B cell (primary cell): ENCODE results near the gene RIC8A. TPM values are rescaled to one million over a fixed set of nuclear protein-coding genes. Genes with fewer than 3 reads are reported as not detected.
A peak's percentile ranks its signal among the peaks of the same experiment; 100 is the strongest.

Source experiments
- ATAC-seq: fragments of 200-7000 bp; cut with Tn5 transposase; one replicate; pipeline ENCODE4 v1.10.0; 2021; ENCODE audit warnings: low read depth, mild to moderate bottlenecking, moderate number of reproducible peaks, moderate library complexity
- CTCF ChIA-PET: fragments of 350-600 bp; sonication (Branson Sonifier 250); formaldehyde crosslinking; loops from one replicate; lab custom pipeline; 2021; ENCODE audit warnings: antibody characterized with exemption, inconsistent platforms; lab: Charles Lee
- POLR2A ChIA-PET: fragments of 350-600 bp; sonication (Branson Sonifier 250); formaldehyde crosslinking; loops from one replicate; lab custom pipeline; 2021; ENCODE audit warnings: antibody characterized with exemption; lab: Charles Lee
- DNase-seq: peaks from one replicate; pipeline ENCODE4 v3.0.0; 2013
- H2AFZ ChIP-seq: 2 replicates; pipeline ENCODE4 v1.6.1; 2012; ENCODE audit warnings: mild to moderate bottlenecking, low read depth, low read length; ENCODE audit not compliant: insufficient read depth, poor library complexity, severe bottlenecking
- H3K27ac ChIP-seq, 2 donors: 1 replicate in 1 of 2; 2 replicates in 1 of 2; pipeline ENCODE4 v1.5.1; 2012 to 2013; ENCODE audit warnings: low read length in 2 of 2, mild to moderate bottlenecking in 2 of 2, moderate library complexity in 1 of 2
- H3K27me3 ChIP-seq, 4 experiments: fragments of 200-600 bp in 1 of 4; sonication (generic) in 1 of 4; replicated peaks in 1 of 4; 1 replicate in 2 of 4; 2 replicates in 2 of 4; pipeline versions ENCODE4 v1.6.1 to v1.7.0; 2013 to 2016; ENCODE audit warnings: low read length in 3 of 4, mild to moderate bottlenecking in 2 of 4, mixed read lengths in 1 of 4, moderate library complexity in 1 of 4; ENCODE audit not compliant: insufficient read depth in 4 of 4, control insufficient read depth in 3 of 4; ENCODE audit errors: control extremely low read depth in 1 of 4
- H3K36me3 ChIP-seq, 2 experiments: replicated peaks in 1 of 2; 1 replicate in 1 of 2; 2 replicates in 1 of 2; pipeline versions ENCODE4 v1.6.1 to v1.7.1; 2013; ENCODE audit warnings: low read length in 1 of 2; ENCODE audit not compliant: insufficient read depth in 2 of 2, control insufficient read depth in 1 of 2; ENCODE audit errors: control extremely low read depth in 1 of 2, extremely low read depth in 1 of 2
- H3K4me1 ChIP-seq, 2 donors: fragments of 200-600 bp in 1 of 2; sonication (generic) in 1 of 2; 1 replicate in 1 of 2; 2 replicates in 1 of 2; pipeline versions ENCODE4 v1.5.1 to v1.6.1; 2013 to 2017; ENCODE audit warnings: low read length in 2 of 2; ENCODE audit not compliant: control insufficient read depth in 2 of 2, insufficient read depth in 2 of 2
- H3K4me2 ChIP-seq: replicated peaks from 2 replicates; pipeline ENCODE3; 2012; ENCODE audit warnings: mild to moderate bottlenecking, low read depth, low read length; ENCODE audit not compliant: poor library complexity, severe bottlenecking
- H3K4me3 ChIP-seq, 5 experiments: fragments of 200-600 bp in 1 of 5; sonication (generic) in 1 of 5; 1 replicate in 3 of 5; 2 replicates in 2 of 5; pipeline versions ENCODE4 v1.5.1 to v1.7.0; 2011 to 2016; ENCODE audit warnings: low read length in 4 of 5, mild to moderate bottlenecking in 4 of 5, low read depth in 2 of 5, control low read depth in 1 of 5, moderate library complexity in 1 of 5; ENCODE audit not compliant: insufficient read depth in 1 of 5; ENCODE audit errors: control extremely low read depth in 1 of 5, extremely low read depth in 1 of 5
- H3K79me2 ChIP-seq: fragments of 200-600 bp; sonication (generic); one replicate; pipeline ENCODE4 v1.6.0; 2016; ENCODE audit warnings: low read length; ENCODE audit not compliant: control insufficient read depth, insufficient read depth
- H3K9ac ChIP-seq: fragments of 200-600 bp; sonication (generic); 2 replicates; pipeline ENCODE4 v1.6.1; 2017; ENCODE audit warnings: mild to moderate bottlenecking, low read length, moderate library complexity
- H3K9me3 ChIP-seq, 3 donors: one replicate each; pipeline versions ENCODE4 v1.6.1 to v1.7.1; 2013; ENCODE audit warnings: low read length in 2 of 3; ENCODE audit not compliant: control insufficient read depth in 2 of 3, insufficient read depth in 1 of 3; ENCODE audit errors: control extremely low read depth in 1 of 3
- H4K20me1 ChIP-seq: 2 replicates; pipeline ENCODE4 v1.6.0; 2012; ENCODE audit warnings: mild to moderate bottlenecking, low read length; ENCODE audit not compliant: insufficient read depth, control insufficient read depth, poor library complexity, severe bottlenecking
- H3K27ac Mint-ChIP-seq: one replicate; pipeline ENCODE4 v1.8.0; 2021; ENCODE audit warnings: mixed read lengths
- H3K27me3 Mint-ChIP-seq: one replicate; pipeline ENCODE4 v1.8.0; 2021; ENCODE audit warnings: mixed read lengths
- H3K4me1 Mint-ChIP-seq: one replicate; pipeline ENCODE4 v1.8.0; 2021; ENCODE audit warnings: mixed read lengths
- H3K4me3 Mint-ChIP-seq: one replicate; pipeline ENCODE4 v1.8.0; 2021; ENCODE audit warnings: mixed read lengths
- H3K9me3 Mint-ChIP-seq: one replicate; pipeline ENCODE4 v1.8.0; 2022; ENCODE audit warnings: mixed read lengths; ENCODE audit not compliant: insufficient read depth
- CTCF ChIP-seq: fragments of 200-600 bp; IDR thresholded peaks from one replicate; pipeline ENCODE4 v1.8.0; 2022; ENCODE audit warnings: antibody characterized with exemption, mild to moderate bottlenecking
- EZH2 ChIP-seq: IDR thresholded peaks from 2 replicates; pipeline ENCODE4 v1.6.1; 2012; ENCODE audit warnings: borderline replicate concordance, low read depth, mild to moderate bottlenecking, moderate library complexity, low read length; ENCODE audit not compliant: insufficient read depth, poor library complexity, severe bottlenecking
- WGBS: methylation state at CpG from one replicate; pipeline ENCODE4 v1.1.5; 2013; ENCODE audit warnings: missing lambda C conversion rate; ENCODE audit not compliant: insufficient coverage; 5-methylcytosine and 5-hydroxymethylcytosine counted together
- intact Hi-C: fragments of 100-400 bp; cut with micrococcal nuclease; formaldehyde crosslinking; loops from one replicate; pipeline ENCODE4 v1.10.0; 2022
- polyA plus RNA-seq: library from polyadenylated mRNA; depleted of rRNA; stranded (reverse); fragments of >200 nt; gene quantifications from 2 replicates; pipeline ENCODE4 v1.2.3, GENCODE V29; 2012
- total RNA-seq, 2 donors: library from RNA; stranded (reverse); fragments of 120-200 nt in 1 of 2; gene quantifications; 1 replicate in 1 of 2; 2 replicates in 1 of 2; pipeline versions ENCODE4 v1.2.3 to v1.2.4, GENCODE V29; 2013 to 2022

The RIC8A gene
- total and polyA plus RNA-seq, 2 donors (not counting 1 experiment from before 2014, with no cell fraction given) = 100 to 102 TPM

GRCh38 chr11:210122-210802 is 2.8 kb downstream of the RIC8A start:
- H3K27me3 Mint-ChIP-seq = no peaks in the 10 kb centered on the region
- Histone ChIP-seq H3K79me2 (peaks cover 45% of the 10 kb centered on the region), H3K4me2 (peak overlapping the region; percentile 90), H3K27ac (peak overlapping the region in 1 of 2 donors; percentile 24), H3K27me3 (no peaks in the 10 kb centered on the region), H3K4me1 (peaks cover 26 to 42% of the 10 kb centered on the region in 2 donors), H4K20me1 (peaks cover 61% of the 10 kb centered on the region), H3K9me3 (no peaks in the 10 kb centered on the region), H3K4me3 (no peak overlapping the region), H2AFZ (no peak overlapping the region), H3K36me3 (peaks cover 0 to 60% of the 10 kb centered on the region in 2 experiments), H3K9ac (no peak overlapping the region)
- CTCF ChIA-PET = no interaction called here
- TF ChIP-seq EZH2 = no peak
- no peak for TF ChIP-seq CTCF
- DNase-seq (no peak), ATAC-seq (no peak)
- no peaks in the 10 kb centered on the region for H3K9me3 Mint-ChIP-seq
- 96% methylated on average over 6 of the region's 9 CpGs for WGBS
- intact Hi-C loops = no loop called here
- peaks cover 36% of the 10 kb centered on the region for H3K4me1 Mint-ChIP-seq
- POLR2A ChIA-PET = interaction anchor here (1.5 to 1.7 kb wide), 2 partner anchors 48 to 90 kb away, joined by 3 to 6 read pairs; no protein-coding TSS in a partner anchor
- H3K27ac Mint-ChIP-seq = peak overlapping the region; percentile 53
- peak overlapping the region; percentile 98 for H3K4me3 Mint-ChIP-seq

GRCh38 chr11:210803-211180 is 3.3 kb downstream of the RIC8A start:
- no peaks in the 10 kb centered on the region for H3K27me3 ChIP-seq
- no peak overlapping the region for H3K4me3 Mint-ChIP-seq
- H3K9me3 ChIP-seq = no peaks in the 10 kb centered on the region
- no peak overlapping the region for H3K4me3 ChIP-seq
- ATAC-seq (no peak), DNase-seq (no peak)
- intact Hi-C loops = no loop called here
- H3K27ac Mint-ChIP-seq = no peak overlapping the region
- peaks cover 40% of the 10 kb centered on the region for H3K79me2 ChIP-seq
- peaks cover 55% of the 10 kb centered on the region for H4K20me1 ChIP-seq
- H3K36me3 ChIP-seq = peaks cover 0 to 58% of the 10 kb centered on the region in 2 experiments
- H3K27me3 Mint-ChIP-seq = no peaks in the 10 kb centered on the region
- H3K9ac ChIP-seq = no peak overlapping the region
- no peaks in the 10 kb centered on the region for H3K9me3 Mint-ChIP-seq
- POLR2A ChIA-PET = no interaction called here
- WGBS = 92% methylated on average over 5 of the region's 5 CpGs
- no peak overlapping the region for H3K4me2 ChIP-seq
- TF ChIP-seq EZH2 = no peak
- no peak for TF ChIP-seq CTCF
- H3K4me1 ChIP-seq = peaks cover 20 to 37% of the 10 kb centered on the region in 2 donors
- CTCF ChIA-PET = no interaction called here
- no peak overlapping the region for H2AFZ ChIP-seq
- no peak overlapping the region for H3K27ac ChIP-seq
- H3K4me1 Mint-ChIP-seq = peaks cover 33% of the 10 kb centered on the region
